ENCODE data around the gene GIPC3.

The GIPC3 gene

GRCh38 chr19:3590991-3591659 is 5.8 kb downstream of the GIPC3 start:
- Histone ChIP-seq H3K9ac (ENCODE audit: low read length) (no peak overlapping the region), H3K4me1 (ENCODE audit: low read length) (no peaks in the 10 kb centered on the region), H2AFZ (ENCODE audit: low read depth, low read length) (no peak overlapping the region), H3K79me2 (ENCODE audit: low read length) (no peaks in the 10 kb centered on the region), H3K27ac (ENCODE audit: low read length) (no peak overlapping the region), H3K36me3 (replicated peaks; ENCODE audit: low read depth, low read length) (no peaks in the 10 kb centered on the region), H3K4me2 (ENCODE audit: low read length) (no peak overlapping the region), H3K9me3 (ENCODE audit: insufficient read depth, low read length) (no peaks in the 10 kb centered on the region), H3K4me3 (ENCODE audit: low read length) (no peak overlapping the region), H4K20me1 (ENCODE audit: insufficient read depth, low read length) (no peaks in the 10 kb centered on the region), H3K27me3 (ENCODE audit: low read depth, low read length) (no peaks in the 10 kb centered on the region)
- TF ChIP-seq EZH2phosphoT487 (IDR thresholded peaks at IDR 0.05; ENCODE audit: low read depth) (no peak), CTCF (IDR thresholded peaks at IDR 0.05; ENCODE audit: low read depth, low read length) (no peak)

DNA sequence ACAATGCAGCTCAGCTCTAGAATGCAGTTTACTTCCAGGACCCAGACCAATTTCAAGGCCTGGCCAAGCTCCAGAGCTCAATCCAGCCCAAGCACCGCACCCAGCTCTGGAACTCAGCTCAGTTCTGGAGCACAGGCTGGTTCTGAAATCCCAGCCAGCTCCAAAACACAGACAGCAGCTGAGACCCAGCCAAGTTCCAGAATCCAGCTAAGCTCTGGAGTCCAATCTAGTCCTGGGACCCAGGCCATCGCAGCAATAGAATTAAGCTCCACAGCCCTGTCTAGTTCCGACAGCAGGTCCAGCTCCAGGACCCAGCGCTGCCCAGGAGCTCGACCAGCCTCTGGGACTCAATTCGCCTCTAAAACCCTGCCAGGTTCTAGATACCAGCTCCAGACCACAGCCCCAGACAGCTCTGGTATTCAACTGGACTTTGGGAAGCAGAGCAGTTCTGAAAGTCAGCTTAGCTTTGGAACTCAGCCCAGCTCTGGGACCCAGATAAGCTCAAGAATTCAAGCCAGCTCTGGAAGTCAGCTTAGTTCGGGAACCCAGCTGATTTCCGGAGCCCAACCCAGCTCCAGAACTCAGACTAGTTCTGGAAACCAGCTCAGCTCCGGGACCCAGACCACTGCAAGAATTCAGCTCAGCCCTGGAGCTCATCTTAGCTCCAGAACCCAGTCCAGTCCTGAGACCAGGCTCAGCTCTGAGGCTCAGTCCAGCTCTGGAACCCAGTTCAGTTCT is 6.8 kb downstream of the GIPC3 start:
- H3K4me2 ChIP-seq (ENCODE audit: low read length): no peak overlapping the region
- H3K9ac ChIP-seq (ENCODE audit: low read length): no peak overlapping the region
- no peak overlapping the region for H2AFZ ChIP-seq (ENCODE audit: low read depth, low read length)
- no peak overlapping the region for H3K27ac ChIP-seq (ENCODE audit: low read length)
- H4K20me1 ChIP-seq (ENCODE audit: insufficient read depth, low read length): no peaks in the 10 kb centered on the region
- no peaks in the 10 kb centered on the region for H3K36me3 ChIP-seq (replicated peaks; ENCODE audit: low read depth, low read length)
- H3K4me1 ChIP-seq (ENCODE audit: low read length): no peaks in the 10 kb centered on the region
- H3K79me2 ChIP-seq (ENCODE audit: low read length): no peaks in the 10 kb centered on the region
- no peaks in the 10 kb centered on the region for H3K27me3 ChIP-seq (ENCODE audit: low read depth, low read length)
- TF ChIP-seq CTCF (IDR thresholded peaks at IDR 0.05; ENCODE audit: low read depth, low read length): no peak
- no peak for TF ChIP-seq EZH2phosphoT487 (IDR thresholded peaks at IDR 0.05; ENCODE audit: low read depth)
- no peak overlapping the region for H3K4me3 ChIP-seq (ENCODE audit: low read length)
- H3K9me3 ChIP-seq (ENCODE audit: insufficient read depth, low read length): no peaks in the 10 kb centered on the region

DNA sequence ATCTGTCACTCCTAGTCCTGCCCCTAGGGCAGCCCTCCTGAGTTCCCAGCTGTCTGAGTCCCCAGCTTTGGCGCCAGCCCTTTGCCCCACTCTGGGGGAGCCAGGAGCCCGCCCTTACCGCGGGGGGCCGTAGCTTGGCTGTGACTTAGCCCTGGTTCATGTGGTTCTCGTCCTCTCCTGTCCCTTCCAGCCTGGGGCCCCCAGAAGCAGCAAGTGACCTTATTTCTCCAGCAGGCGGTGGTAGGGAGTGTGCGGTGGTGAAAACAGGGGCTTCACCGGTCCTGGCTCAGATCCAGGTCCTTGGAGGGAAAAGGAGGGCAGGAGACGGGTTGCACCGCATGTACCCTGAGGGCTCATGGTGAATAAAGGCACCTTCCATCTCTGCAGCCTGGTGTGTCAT is 7.9 kb downstream of the GIPC3 start:
- TF ChIP-seq EZH2phosphoT487 (IDR thresholded peaks at IDR 0.05; ENCODE audit: low read depth) (no peak), CTCF (IDR thresholded peaks at IDR 0.05; ENCODE audit: low read depth, low read length) (no peak)
- no peak overlapping the region for H3K9ac ChIP-seq (ENCODE audit: low read length)
- H3K9me3 ChIP-seq (ENCODE audit: insufficient read depth, low read length): no peaks in the 10 kb centered on the region
- no peaks in the 10 kb centered on the region for H3K79me2 ChIP-seq (ENCODE audit: low read length)
- no peak overlapping the region for H3K27ac ChIP-seq (ENCODE audit: low read length)
- no peak overlapping the region for H3K4me3 ChIP-seq (ENCODE audit: low read length)
- H3K4me2 ChIP-seq (ENCODE audit: low read length): no peak overlapping the region
- H3K27me3 ChIP-seq (ENCODE audit: low read depth, low read length): no peaks in the 10 kb centered on the region
- no peaks in the 10 kb centered on the region for H3K4me1 ChIP-seq (ENCODE audit: low read length)
- H2AFZ ChIP-seq (ENCODE audit: low read depth, low read length): no peak overlapping the region
- no peaks in the 10 kb centered on the region for H3K36me3 ChIP-seq (replicated peaks; ENCODE audit: low read depth, low read length)
- H4K20me1 ChIP-seq (ENCODE audit: insufficient read depth, low read length): no peaks in the 10 kb centered on the region

- no peak for TF ChIP-seq CTCF (IDR thresholded peaks at IDR 0.05; ENCODE audit: low read depth, low read length)
- TF ChIP-seq EZH2phosphoT487 (IDR thresholded peaks at IDR 0.05; ENCODE audit: low read depth): no peak
- H3K36me3 ChIP-seq (replicated peaks; ENCODE audit: low read depth, low read length): no peaks in the 10 kb centered on the region
- H2AFZ ChIP-seq (ENCODE audit: low read depth, low read length): no peak overlapping the region
- no peaks in the 10 kb centered on the region for H3K9me3 ChIP-seq (ENCODE audit: insufficient read depth, low read length)
- no peak overlapping the region for H3K9ac ChIP-seq (ENCODE audit: low read length)
- H4K20me1 ChIP-seq (ENCODE audit: insufficient read depth, low read length): no peaks in the 10 kb centered on the region
- H3K4me2 ChIP-seq (ENCODE audit: low read length): no peak overlapping the region
- H3K4me1 ChIP-seq (ENCODE audit: low read length): no peaks in the 10 kb centered on the region
- H3K4me3 ChIP-seq (ENCODE audit: low read length): no peak overlapping the region
- no peaks in the 10 kb centered on the region for H3K27me3 ChIP-seq (ENCODE audit: low read depth, low read length)
- H3K27ac ChIP-seq (ENCODE audit: low read length): no peak overlapping the region
- no peaks in the 10 kb centered on the region for H3K79me2 ChIP-seq (ENCODE audit: low read length)
Measured at GRCh38 chr19:3595521-3596061, 10.3 kb downstream of the GIPC3 start.
